Neural cell (in vitro differentiated cells): ENCODE results near the gene MAGEH1.

Experiments
- EP300 ChIP-seq: fragments of 450-650 bp; conservative IDR thresholded peaks from 2 replicates; pipeline ENCODE4 v1.6.1; 2014; ENCODE audit warnings: antibody characterized with exemption, mild to moderate bottlenecking, moderate library complexity; ENCODE audit not compliant: poor library complexity, severe bottlenecking
- EZH2 ChIP-seq: fragments of 200-600, 300-800 bp; shearing (Covaris generic), sonication (generic); IDR thresholded peaks from 2 replicates; pipeline ENCODE4 v1.6.1; 2014; ENCODE audit warnings: antibody characterized with exemption, low read length, borderline replicate concordance, mild to moderate bottlenecking; ENCODE audit not compliant: insufficient read depth, poor library complexity, severe bottlenecking
- RAD21 ChIP-seq: fragments of 450-650 bp; conservative IDR thresholded peaks from 2 replicates; pipeline ENCODE4 v1.6.1; 2014; ENCODE audit warnings: antibody characterized with exemption, mild to moderate bottlenecking, moderate library complexity
- TAF1 ChIP-seq: IDR thresholded peaks from 2 replicates; pipeline ENCODE4 v1.6.1; 2012; ENCODE audit warnings: low read depth
- TF ChIP-seq, protein P1 (sequence below): fragments of 450-650 bp; IDR thresholded peaks from 2 replicates; pipeline ENCODE4 v1.5.1; 2014; ENCODE audit warnings: antibody characterized with exemption, mild to moderate bottlenecking, moderate library complexity; ENCODE audit not compliant: poor library complexity, severe bottlenecking

GRCh38 chrX:55452833-55453124, 852 bp downstream of the MAGEH1 start:
- TF ChIP-seq, protein P1, sequence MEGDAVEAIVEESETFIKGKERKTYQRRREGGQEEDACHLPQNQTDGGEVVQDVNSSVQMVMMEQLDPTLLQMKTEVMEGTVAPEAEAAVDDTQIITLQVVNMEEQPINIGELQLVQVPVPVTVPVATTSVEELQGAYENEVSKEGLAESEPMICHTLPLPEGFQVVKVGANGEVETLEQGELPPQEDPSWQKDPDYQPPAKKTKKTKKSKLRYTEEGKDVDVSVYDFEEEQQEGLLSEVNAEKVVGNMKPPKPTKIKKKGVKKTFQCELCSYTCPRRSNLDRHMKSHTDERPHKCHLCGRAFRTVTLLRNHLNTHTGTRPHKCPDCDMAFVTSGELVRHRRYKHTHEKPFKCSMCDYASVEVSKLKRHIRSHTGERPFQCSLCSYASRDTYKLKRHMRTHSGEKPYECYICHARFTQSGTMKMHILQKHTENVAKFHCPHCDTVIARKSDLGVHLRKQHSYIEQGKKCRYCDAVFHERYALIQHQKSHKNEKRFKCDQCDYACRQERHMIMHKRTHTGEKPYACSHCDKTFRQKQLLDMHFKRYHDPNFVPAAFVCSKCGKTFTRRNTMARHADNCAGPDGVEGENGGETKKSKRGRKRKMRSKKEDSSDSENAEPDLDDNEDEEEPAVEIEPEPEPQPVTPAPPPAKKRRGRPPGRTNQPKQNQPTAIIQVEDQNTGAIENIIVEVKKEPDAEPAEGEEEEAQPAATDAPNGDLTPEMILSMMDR = no peak
- no peak for TF ChIP-seq RAD21
- no peak for TF ChIP-seq EP300
- no peak for TF ChIP-seq EZH2
- no peak for TF ChIP-seq TAF1
